NK-92 (cell line): Measurements from ENCODE around the gene ALDOC.

ENCODE experiments used
- DNase-seq: peaks from one replicate; lab custom pipeline; 2025; ENCODE audit not compliant: unreplicated experiment; lab: John Stamatoyannopoulos, UW

ALDOC gene

GRCh38 chr17:28533091-28533807 lies 43.4 kb downstream of the ALDOC start:
- no peak for DNase-seq

DNA sequence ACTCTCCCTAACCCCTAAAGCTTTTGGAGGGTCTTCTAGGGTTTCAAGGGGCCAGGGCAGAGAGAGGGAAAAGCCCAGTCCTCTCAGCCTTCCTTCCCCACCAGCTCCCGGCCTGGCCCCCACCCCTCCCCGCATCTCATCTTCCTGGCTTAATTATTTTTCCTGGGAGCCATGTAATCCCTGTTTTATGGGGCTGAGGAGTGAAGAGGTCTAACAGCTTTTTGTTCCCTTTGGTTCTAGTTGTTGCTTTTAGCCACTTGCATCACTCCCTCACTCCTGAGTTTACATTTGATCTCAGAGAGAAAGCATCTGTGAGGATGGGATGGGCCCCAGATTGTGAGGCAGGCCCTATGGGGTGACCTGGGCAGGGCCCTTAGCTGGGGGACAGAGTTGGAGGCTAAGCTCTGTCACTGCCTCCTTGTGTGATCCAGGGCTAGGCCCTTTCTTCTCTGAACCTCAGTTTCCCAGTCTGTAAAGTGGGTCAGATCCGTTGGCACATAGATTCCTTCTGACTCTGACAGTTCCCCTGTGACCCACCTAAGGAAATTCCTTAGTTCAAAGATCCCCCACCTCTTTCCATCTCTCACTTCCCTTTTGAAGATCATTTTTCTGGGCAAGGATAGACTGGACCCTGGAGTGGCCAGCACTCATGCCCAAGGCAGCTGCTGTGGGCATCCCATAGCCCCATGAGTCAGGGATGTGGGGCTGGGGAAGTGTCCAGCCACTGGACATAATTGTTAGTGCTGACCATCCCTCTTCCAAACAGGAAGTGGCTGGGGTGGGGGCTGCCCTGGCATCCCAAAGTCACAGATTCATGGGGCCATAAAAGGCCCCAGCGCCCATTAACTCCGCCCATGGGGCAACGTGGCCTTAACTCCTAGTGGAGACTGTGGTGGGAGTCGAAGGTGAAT lies 44.4 kb downstream of the ALDOC start:
- DNase-seq: no peak

DNA sequence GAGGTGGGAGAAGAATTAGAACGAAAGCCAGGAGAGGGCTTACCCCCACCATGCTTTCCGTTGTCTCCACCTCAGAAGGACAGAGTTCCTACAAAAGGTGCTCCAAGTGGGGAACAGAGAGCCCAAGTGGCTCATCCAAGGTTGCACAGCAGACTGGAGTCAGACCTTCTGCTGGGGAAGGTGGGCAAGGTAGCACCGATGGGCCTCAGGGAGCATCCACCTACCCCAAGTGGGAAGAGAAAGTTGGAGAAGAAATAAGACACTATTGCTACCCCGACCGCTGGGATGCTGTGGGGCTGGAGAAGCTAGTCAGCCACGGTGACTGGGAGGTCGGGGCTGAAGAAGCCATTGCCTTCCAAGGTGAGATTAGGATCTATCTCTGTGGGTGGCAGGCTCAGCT lies 45.8 kb downstream of the ALDOC start:
- DNase-seq: no peak

DNA sequence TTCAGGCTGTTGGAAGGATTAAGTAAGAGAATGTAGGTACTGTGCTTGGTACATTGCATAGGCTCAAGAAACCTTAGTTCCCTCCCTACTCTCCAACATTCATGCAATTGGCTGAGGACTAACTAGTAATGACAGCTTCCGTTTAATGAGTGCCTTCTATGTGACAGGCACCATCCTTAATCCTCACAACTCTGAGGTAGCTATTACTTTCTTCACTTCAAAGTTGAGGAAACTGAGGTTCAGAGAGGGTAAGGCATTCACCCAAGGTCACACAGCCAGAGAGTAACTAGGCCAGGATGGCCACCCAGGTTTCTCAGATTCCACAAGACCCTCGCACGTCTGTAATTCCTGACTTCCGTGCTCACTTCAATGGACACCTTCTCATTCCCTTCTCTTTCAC lies 46.4 kb downstream of the ALDOC start:
- no peak for DNase-seq

DNA sequence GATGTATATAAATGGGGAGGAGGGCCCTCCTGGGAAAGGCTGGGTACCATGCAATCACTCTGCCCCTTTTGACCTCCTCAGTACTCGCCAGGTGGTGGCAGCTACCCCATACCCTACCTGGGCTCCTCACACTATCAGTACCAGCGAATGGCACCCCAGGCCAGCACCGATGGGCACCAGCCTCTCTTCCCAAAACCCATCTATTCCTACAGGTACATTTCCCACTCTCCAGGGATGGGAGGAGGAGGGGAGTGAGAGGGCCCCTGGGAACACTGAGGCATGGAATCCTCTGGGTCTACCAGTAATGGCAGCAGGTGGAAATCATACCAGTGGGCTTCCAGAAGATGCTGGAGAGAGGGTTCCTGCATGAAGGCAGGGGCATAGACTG lies 47.7 kb downstream of the ALDOC start:
- DNase-seq: no peak

GRCh38 chr17:28528327-28529012 lies 48.2 kb downstream of the ALDOC start:
- DNase-seq: no peak

GRCh38 chr17:28527859-28528258 lies 48.8 kb downstream of the ALDOC start:
- no peak for DNase-seq

DNA sequence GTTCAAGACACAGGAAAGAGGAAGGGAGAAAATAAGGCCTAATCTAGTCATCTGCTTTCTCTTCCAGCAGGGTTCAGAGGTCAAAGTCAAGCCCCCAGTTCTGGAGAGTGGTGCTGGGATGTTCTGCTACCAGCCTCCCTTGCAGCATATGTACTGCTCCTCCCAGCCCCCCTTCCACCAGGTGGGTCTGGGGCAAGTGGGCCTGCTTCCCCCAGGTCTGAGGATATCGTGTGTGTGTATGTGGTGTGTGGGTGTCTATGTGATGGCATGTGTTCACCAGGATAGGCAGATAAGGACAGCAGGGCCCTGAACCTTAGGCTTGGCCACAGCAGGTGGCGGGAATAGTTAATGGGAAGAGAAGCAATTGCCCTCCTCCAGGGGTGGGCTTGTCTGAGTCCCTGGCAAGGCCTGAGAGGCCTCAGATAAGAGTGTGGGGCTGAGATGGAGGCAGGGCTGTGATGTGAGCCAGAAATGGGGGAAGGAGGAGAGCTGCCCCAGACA lies 49.5 kb downstream of the ALDOC start:
- DNase-seq: no peak

GRCh38 chr17:28526381-28526780 lies 50.3 kb downstream of the ALDOC start:
- DNase-seq: no peak

DNA sequence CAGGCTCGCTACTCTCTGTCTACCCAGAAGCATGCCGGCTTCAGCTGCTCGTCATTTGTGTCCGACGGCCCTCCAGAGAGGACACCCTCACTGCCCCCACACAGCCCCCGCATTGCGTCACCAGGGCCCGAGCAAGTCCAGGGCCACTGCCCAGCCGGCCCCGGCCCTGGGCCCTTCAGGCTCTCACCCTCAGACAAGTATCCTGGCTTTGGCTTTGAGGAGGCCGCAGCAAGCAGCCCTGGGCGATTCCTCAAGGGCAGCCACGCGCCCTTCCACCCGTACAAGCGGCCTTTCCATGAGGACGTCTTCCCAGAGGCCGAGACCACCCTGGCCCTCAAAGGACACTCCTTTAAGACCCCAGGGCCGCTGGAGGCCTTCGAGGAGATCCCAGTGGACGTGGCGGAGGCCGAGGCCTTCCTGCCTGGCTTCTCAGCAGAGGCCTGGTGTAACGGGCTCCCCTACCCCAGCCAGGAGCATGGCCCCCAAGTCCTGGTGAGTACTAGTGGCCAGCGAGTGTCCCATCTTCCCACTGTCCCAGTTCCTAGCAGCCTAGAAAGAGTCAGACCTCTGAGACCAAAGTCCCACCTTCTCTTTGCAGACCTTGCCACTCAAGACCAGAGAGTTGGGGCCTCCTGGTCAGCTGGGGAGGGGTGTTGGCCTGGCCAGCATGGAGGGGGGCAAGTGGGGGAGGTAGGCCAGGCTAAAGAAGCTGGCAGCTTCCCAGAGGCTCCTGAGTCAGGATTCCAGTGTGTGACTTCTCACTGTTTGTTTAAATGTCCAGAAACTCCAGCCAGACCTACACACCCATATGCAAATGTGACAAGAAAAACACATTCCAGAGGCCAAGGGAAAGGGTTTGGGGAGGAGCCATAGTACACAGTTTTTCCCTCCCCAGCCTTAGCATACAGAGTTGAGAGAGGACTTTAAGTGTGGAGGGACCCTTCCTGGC lies 51.9 kb downstream of the ALDOC start:
- DNase-seq: no peak

DNA sequence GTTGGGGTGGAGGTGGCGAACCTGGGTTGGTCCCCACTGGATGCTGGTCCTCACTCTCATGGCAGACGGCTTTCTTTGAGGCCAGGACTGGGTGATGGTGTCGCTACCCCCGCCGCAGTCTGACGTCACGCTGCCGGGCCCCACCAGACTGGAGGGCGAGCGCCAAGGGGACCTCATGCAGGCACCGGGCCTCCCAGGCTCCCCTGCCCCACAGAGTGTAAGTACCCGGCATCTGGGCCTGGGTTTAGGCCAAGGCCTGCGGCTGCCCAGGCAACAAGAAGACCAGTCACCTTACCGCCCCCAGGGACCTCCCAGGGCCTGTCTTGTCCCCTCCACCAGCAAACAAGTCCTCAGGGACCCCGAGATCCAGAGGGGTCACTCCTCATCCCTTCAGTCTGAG lies 52.8 kb downstream of the ALDOC start:
- no peak for DNase-seq

GRCh38 chr17:28523186-28523585 lies 53.5 kb downstream of the ALDOC start:
- DNase-seq: no peak
